Measurements from ENCODE around the gene ALAS1. TPM values are rescaled to one million over a fixed set of nuclear protein-coding genes. Genes with fewer than 3 reads are reported as not detected.

ALAS1 gene
- total RNA-seq, 1 experiment from 2014 or later, result 58.6 TPM

DNA sequence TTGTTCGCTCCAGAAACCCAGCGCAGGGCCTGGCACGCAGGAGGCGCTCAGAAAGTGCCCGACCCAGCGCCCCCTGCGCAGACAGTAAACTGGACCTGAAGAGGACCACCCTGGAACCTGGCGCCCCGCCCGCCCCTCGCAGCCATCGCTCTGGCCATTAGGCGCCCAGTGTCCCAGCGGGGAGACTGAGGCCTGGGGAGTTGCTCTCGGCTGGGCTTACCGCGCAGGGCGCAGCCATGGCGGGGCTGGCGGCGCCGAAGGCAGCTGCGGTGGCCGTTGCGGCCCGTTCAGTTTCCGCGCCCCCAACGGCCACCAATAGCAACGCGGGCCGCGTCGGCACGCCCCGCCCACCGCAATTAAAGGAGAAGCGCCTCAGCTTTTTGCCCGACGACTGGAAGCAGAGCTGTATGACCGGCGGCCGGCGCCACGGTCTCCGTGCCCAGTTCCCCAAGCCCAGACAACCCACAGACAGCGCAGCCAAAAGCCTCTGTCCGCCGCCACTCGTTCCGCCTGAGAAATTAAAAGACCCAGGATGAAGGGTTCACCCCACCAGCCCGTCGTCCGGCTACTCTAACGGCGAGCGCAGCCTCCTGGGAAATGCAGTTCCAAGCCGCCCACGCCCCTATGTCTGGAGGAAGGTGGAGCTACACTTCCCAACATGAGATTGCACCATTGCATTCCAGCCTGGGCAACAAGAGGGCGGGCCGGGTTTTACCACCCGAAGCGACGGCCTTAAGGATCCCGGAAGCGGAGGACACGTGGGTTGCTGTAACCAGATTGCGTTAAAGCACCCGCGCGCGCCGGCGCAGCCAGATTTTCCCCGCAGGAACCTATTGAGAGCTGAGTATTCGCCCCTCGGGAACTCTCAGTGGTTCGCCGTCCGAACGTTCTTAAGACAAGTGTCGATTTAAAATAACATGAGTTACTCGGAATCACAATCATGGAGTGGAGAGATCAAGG, 43.5 kb upstream of the ALAS1 start, which contains the start of gene POC1A:
Gene POC1A, minus strand, starts transcription at position 289 of the 960 bp plus-strand sequence. Its CDS starts 51 bp downstream, at position 238.
- ChIA-PET CTCF (interaction anchor here (0.6 to 0.9 kb wide), 2 partner anchors 31 to 1921 kb away, joined by 3 read pairs; no protein-coding TSS in a partner anchor), POLR2A (ENCODE audit: low non-redundant PET) (no interaction called here)
- intact Hi-C loops (cut with micrococcal nuclease; ENCODE audit: unreplicated experiment), result loop anchor here (10.0 kb wide), 1 partner anchor 100 kb away; the partner anchor contains the start of gene DUSP7
- Histone ChIP-seq H3K4me1 (ENCODE audit: insufficient read depth, low read length, poor library complexity, severe bottlenecking) (no peaks in the 10 kb centered on the region), H3K9me3 (ENCODE audit: low read depth, low read length, poor library complexity, severe bottlenecking) (no peaks in the 10 kb centered on the region), H3K27ac (ENCODE audit: low read depth, low read length, poor library complexity, severe bottlenecking) (peak within 1 kb of the TSS; percentile 79), H3K27me3 (replicated peaks; ENCODE audit: insufficient read depth, low read depth, low read length, poor library complexity) (no peaks in the 10 kb centered on the region), H3K4me3 (ENCODE audit: low read depth, low read length, poor library complexity, severe bottlenecking) (peak within 1 kb of the TSS; percentile 84), H3K36me3 (ENCODE audit: insufficient read depth, low read length, poor library complexity, severe bottlenecking) (peaks cover 7% of the 10 kb centered on the region)
- TF ChIP-seq, protein P1, sequence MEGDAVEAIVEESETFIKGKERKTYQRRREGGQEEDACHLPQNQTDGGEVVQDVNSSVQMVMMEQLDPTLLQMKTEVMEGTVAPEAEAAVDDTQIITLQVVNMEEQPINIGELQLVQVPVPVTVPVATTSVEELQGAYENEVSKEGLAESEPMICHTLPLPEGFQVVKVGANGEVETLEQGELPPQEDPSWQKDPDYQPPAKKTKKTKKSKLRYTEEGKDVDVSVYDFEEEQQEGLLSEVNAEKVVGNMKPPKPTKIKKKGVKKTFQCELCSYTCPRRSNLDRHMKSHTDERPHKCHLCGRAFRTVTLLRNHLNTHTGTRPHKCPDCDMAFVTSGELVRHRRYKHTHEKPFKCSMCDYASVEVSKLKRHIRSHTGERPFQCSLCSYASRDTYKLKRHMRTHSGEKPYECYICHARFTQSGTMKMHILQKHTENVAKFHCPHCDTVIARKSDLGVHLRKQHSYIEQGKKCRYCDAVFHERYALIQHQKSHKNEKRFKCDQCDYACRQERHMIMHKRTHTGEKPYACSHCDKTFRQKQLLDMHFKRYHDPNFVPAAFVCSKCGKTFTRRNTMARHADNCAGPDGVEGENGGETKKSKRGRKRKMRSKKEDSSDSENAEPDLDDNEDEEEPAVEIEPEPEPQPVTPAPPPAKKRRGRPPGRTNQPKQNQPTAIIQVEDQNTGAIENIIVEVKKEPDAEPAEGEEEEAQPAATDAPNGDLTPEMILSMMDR (conservative IDR thresholded peaks at IDR 0.05; ENCODE audit: low read depth, low read length), result no peak
- TF ChIP-seq EZH2 (IDR thresholded peaks at IDR 0.05; ENCODE audit: borderline replicate concordance, low read depth, low read length, poor library complexity, severe bottlenecking), result no peak
- peak; percentile 96 for DNase-seq (ENCODE audit: low spot score)
- BruUV-seq (replicated peaks), result no TSS peak

DNA sequence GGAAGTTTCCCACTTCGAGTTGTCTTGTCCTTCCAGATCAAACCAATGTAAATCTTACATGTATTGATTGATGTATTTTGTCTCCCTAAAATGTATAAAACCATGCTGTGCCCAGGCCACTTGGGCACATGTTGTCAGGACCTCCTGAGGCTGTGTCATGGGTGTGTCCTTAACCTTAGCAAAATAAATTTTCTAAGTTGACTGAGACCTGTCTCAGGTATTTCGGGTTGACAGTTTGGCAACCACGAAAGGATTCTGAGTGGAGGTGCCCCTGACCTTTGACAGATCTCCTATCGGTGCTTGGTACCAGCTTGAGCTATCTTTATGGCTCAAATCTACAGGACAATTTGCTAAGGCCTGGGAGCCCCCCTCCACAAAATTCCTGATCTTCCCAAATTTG, 42.0 kb upstream of the ALAS1 start:
- Histone ChIP-seq H3K36me3 (ENCODE audit: insufficient read depth, low read length, poor library complexity, severe bottlenecking) (no peaks in the 10 kb centered on the region), H3K4me1 (ENCODE audit: insufficient read depth, low read length, poor library complexity, severe bottlenecking) (no peaks in the 10 kb centered on the region), H3K9me3 (ENCODE audit: low read depth, low read length, poor library complexity, severe bottlenecking) (no peaks in the 10 kb centered on the region), H3K27ac (ENCODE audit: low read depth, low read length, poor library complexity, severe bottlenecking) (no peak overlapping the region), H3K27me3 (replicated peaks; ENCODE audit: insufficient read depth, low read depth, low read length, poor library complexity) (no peaks in the 10 kb centered on the region), H3K4me3 (ENCODE audit: low read depth, low read length, poor library complexity, severe bottlenecking) (no peak overlapping the region)
- ChIA-PET POLR2A (ENCODE audit: low non-redundant PET) (no interaction called here), CTCF (no interaction called here)
- TF ChIP-seq, protein P1 (conservative IDR thresholded peaks at IDR 0.05; ENCODE audit: low read depth, low read length), result no peak
- no peak for TF ChIP-seq EZH2 (IDR thresholded peaks at IDR 0.05; ENCODE audit: borderline replicate concordance, low read depth, low read length, poor library complexity, severe bottlenecking)
- DNase-seq (ENCODE audit: low spot score), result no peak
- intact Hi-C loops (cut with micrococcal nuclease; ENCODE audit: unreplicated experiment), result loop anchor here (10.0 kb wide), 1 partner anchor 101 kb away; the partner anchor contains the start of gene DUSP7
- BruUV-seq (replicated peaks), result no TSS peak

DNA sequence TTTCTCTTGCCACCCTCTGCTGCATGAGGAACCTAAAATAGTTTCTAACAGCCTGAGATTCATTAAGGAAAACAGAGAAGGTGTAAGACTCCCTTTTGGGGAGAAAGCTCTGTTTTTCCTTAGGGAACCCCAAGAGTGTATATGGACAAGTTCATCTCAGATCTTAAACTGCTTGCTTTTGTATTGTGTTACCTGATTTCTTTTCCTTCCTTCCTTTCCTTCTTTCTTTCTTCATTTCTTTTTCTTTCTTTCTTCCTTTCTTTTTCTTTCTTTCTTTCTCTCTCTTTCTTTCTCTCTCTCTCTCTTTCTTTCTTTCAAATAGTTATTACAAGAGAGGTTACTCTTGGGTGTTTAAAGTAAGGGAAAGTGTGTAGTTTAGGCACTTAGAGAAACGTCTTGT, 38.5 kb upstream of the ALAS1 start:
- Histone ChIP-seq H3K9me3 (ENCODE audit: low read depth, low read length, poor library complexity, severe bottlenecking) (no peaks in the 10 kb centered on the region), H3K27me3 (replicated peaks; ENCODE audit: insufficient read depth, low read depth, low read length, poor library complexity) (no peaks in the 10 kb centered on the region), H3K4me1 (ENCODE audit: insufficient read depth, low read length, poor library complexity, severe bottlenecking) (no peaks in the 10 kb centered on the region), H3K4me3 (ENCODE audit: low read depth, low read length, poor library complexity, severe bottlenecking) (no peak overlapping the region), H3K27ac (ENCODE audit: low read depth, low read length, poor library complexity, severe bottlenecking) (no peak overlapping the region), H3K36me3 (ENCODE audit: insufficient read depth, low read length, poor library complexity, severe bottlenecking) (no peaks in the 10 kb centered on the region)
- POLR2A ChIA-PET (ENCODE audit: low non-redundant PET), result no interaction called here
- CTCF ChIA-PET, result no interaction called here
- TF ChIP-seq EZH2 (IDR thresholded peaks at IDR 0.05; ENCODE audit: borderline replicate concordance, low read depth, low read length, poor library complexity, severe bottlenecking), result no peak
- TF ChIP-seq, protein P1 (conservative IDR thresholded peaks at IDR 0.05; ENCODE audit: low read depth, low read length), result no peak
- DNase-seq (ENCODE audit: low spot score), result no peak
- intact Hi-C loops (cut with micrococcal nuclease; ENCODE audit: unreplicated experiment), result loop anchor here (10.0 kb wide), 1 partner anchor 105 kb away; the partner anchor contains the start of gene DUSP7
- BruUV-seq (replicated peaks), result no TSS peak

Measured in A673 (cell line).